ENCODE data around the gene ARF3. TPM values are rescaled to one million over a fixed set of nuclear protein-coding genes. Genes with fewer than 3 reads are reported as not detected.

ARF3 gene
- total RNA-seq, 2 experiments from 2014 or later, result 89.6 to 114 TPM

DNA sequence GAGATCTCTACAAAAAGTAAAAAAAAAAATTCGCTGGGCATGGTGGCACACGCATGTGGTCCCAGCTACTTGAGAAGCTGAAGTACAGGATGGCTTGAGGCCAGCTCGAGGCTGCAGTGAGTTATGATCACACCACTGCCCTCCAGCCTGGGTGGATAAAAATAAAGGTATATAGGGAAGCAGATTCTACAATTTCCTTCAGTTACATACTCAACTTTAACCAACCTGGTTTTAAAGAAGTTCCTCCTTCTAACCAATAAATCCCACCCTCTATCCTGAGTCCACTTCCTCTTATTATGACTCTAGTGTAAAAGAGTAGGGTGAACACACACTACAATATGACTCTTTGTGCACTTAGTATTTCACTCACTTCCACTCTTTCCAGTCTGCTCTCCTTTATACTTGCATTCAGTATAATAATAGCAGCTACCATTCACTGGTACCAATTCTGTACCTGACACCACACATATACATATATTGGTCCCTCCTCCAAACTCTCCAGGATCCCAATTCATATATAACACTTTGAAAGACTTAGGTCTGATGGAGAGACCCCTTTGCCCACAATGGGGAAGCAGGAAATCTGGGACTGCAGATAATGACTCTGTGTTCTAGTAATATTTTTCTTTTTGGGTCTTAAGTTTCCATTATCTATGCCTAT lies 2.3 kb downstream of the ARF3 start:
- ChIA-PET POLR2A (no interaction called here), CTCF (interaction anchor here (0.6 to 4.8 kb wide), 5 partner anchors 24 to 280 kb away, joined by 3 to 34 read pairs (median 5); partner anchors contain the start of gene WNT1)
- DNase-seq, result no peak
- Mint-ChIP-seq H3K36me3 (ENCODE audit: low read depth) (peaks cover 31% of the 10 kb centered on the region), H3K9me3 (no peaks in the 10 kb centered on the region), H3K4me3 (no peak overlapping the region), H3K27me3 (peaks cover 9% of the 10 kb centered on the region), H3K4me1 (peaks cover 29% of the 10 kb centered on the region), H3K27ac (no peak overlapping the region)

GRCh38 chr12:48954061-48954460 lies 3.2 kb downstream of the ARF3 start:
- Mint-ChIP-seq H3K27me3 (peaks cover 3% of the 10 kb centered on the region), H3K9me3 (no peaks in the 10 kb centered on the region), H3K36me3 (ENCODE audit: low read depth) (peaks cover 31% of the 10 kb centered on the region), H3K4me3 (no peak overlapping the region), H3K4me1 (peaks cover 29% of the 10 kb centered on the region), H3K27ac (no peak overlapping the region)
- no peak for DNase-seq
- CTCF ChIA-PET, result interaction anchor here (1.4 kb wide), 1 partner anchor 23 kb away, joined by 3 read pairs; no protein-coding TSS in a partner anchor
- POLR2A ChIA-PET, result no interaction called here

DNA sequence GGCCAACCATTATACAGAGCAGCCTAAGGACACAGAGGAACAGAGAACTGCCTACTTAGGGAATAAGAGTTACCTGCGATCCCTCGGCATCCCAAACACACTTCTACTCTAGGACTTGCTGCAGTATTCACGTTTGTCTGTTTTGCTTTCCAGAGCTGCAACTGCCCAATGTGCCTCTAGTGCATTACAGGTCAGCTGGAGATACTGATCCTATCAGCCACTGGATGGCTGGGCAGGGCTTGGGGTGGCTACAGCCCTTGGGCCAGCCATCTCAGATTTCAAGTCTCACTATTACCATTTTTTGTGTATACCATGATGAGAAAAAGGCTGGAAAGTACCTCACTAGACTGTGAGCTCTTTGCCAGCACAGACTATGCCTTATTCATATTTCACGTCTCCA lies 4.6 kb downstream of the ARF3 start:
- peaks cover 36% of the 10 kb centered on the region for H3K36me3 Mint-ChIP-seq (ENCODE audit: low read depth)
- POLR2A ChIA-PET, result no interaction called here

DNA sequence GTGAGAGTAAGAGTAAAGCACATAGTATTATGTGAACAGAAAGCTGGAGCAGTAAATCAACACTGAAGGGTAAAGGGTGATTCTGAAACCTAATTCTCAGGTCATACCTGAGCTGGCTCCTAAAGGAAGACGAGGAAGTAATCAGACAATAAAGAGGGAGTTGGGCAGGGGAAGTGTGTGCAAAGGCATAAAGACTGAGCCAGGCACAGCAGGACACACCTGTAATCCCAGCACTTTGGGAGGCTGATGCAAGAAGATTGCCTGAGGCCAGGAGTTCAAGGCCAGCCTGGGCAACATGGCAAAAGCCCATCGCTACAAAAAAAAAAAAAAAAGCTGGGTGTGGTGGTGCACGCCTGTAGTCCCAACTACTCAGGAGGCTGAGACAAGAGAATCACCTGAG lies 9.6 kb downstream of the ARF3 start:
- ChIA-PET POLR2A (no interaction called here), CTCF (interaction anchor here (0.7 to 1.5 kb wide), 3 partner anchors 40 to 82 kb away, joined by 3 to 4 read pairs (median 4); partner anchors contain the start of gene RND1)
- Mint-ChIP-seq H3K4me3 (no peak overlapping the region), H3K27me3 (no peaks in the 10 kb centered on the region), H3K36me3 (ENCODE audit: low read depth) (peaks cover 11% of the 10 kb centered on the region), H3K27ac (no peak overlapping the region), H3K9me3 (no peaks in the 10 kb centered on the region), H3K4me1 (peaks cover 7% of the 10 kb centered on the region)
- DNase-seq, result no peak

More for the DNA sequence above, 4.6 kb downstream of the ARF3 start:
- CTCF ChIA-PET, result interaction anchor here (0.7 to 2.5 kb wide), 11 partner anchors 9 to 100 kb away, joined by 3 to 10 read pairs (median 5); partner anchors contain the start of genes DDX23 and WNT1
- Mint-ChIP-seq H3K4me3 (no peak overlapping the region), H3K4me1 (peaks cover 29% of the 10 kb centered on the region), H3K9me3 (no peaks in the 10 kb centered on the region), H3K27me3 (no peaks in the 10 kb centered on the region), H3K27ac (no peak overlapping the region)
- no peak for DNase-seq

GRCh38 chr12:48946943-48947342 lies 10.3 kb downstream of the ARF3 start:
- H3K27me3 Mint-ChIP-seq, result no peaks in the 10 kb centered on the region
- POLR2A ChIA-PET, result no interaction called here
- peaks cover 11% of the 10 kb centered on the region for H3K36me3 Mint-ChIP-seq (ENCODE audit: low read depth)
- CTCF ChIA-PET, result interaction anchor here (1.1 to 1.5 kb wide), 2 partner anchors 41 to 81 kb away, joined by 3 to 4 read pairs; partner anchors contain the start of gene RND1
- no peaks in the 10 kb centered on the region for H3K9me3 Mint-ChIP-seq
- no peak for DNase-seq
- no peak overlapping the region for H3K4me3 Mint-ChIP-seq
- peaks cover 7% of the 10 kb centered on the region for H3K4me1 Mint-ChIP-seq
- no peak overlapping the region for H3K27ac Mint-ChIP-seq

DNA sequence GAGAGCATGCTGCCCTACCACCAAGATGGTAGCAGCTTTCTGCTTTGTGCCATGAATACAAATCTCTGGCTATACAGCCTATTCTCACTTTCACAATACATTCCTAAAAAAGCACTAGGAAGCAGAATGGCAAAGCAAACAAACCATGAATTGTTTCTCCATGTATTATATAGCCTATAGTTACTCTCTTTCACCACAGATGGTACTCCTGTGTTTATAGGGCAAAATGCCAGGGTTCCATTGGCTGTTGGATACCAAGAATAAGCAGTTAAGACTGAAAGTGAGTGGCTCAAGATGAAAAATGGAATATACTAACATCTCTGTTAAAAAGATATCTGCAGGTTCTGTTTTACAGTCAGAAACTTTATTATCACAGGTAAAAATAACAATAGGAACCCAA lies 11.1 kb downstream of the ARF3 start:
- H3K27me3 Mint-ChIP-seq, result no peaks in the 10 kb centered on the region
- no peak overlapping the region for H3K4me3 Mint-ChIP-seq
- POLR2A ChIA-PET, result no interaction called here
- no peak for DNase-seq
- no peaks in the 10 kb centered on the region for H3K9me3 Mint-ChIP-seq
- no peak overlapping the region for H3K27ac Mint-ChIP-seq
- H3K4me1 Mint-ChIP-seq, result peaks cover 7% of the 10 kb centered on the region
- CTCF ChIA-PET, result interaction anchor here (1.5 kb wide), 1 partner anchor 42 kb away, joined by 3 read pairs; no protein-coding TSS in a partner anchor
- peaks cover 11% of the 10 kb centered on the region for H3K36me3 Mint-ChIP-seq (ENCODE audit: low read depth)

- DNase-seq, result no peak
- peaks cover 12% of the 10 kb centered on the region for H3K36me3 Mint-ChIP-seq (ENCODE audit: low read depth)
- POLR2A ChIA-PET, result no interaction called here
- H3K4me3 Mint-ChIP-seq, result no peak overlapping the region
- CTCF ChIA-PET, result interaction anchor here (1.0 to 2.3 kb wide), 3 partner anchors 9 to 90 kb away, joined by 3 to 7 read pairs (median 4); no protein-coding TSS in a partner anchor
- H3K27me3 Mint-ChIP-seq, result no peaks in the 10 kb centered on the region
- H3K9me3 Mint-ChIP-seq, result no peaks in the 10 kb centered on the region
- H3K4me1 Mint-ChIP-seq, result peaks cover 3% of the 10 kb centered on the region
- H3K27ac Mint-ChIP-seq, result no peak overlapping the region
These were observed 14.1 kb downstream of the ARF3 start for GRCh38 chr12:48943221-48943620.

- POLR2A ChIA-PET, result interaction anchor here (0.7 kb wide), 1 partner anchor 177 kb away, joined by 3 read pairs; no protein-coding TSS in a partner anchor
- Mint-ChIP-seq H3K9me3 (no peaks in the 10 kb centered on the region), H3K27me3 (no peaks in the 10 kb centered on the region)
These were observed 17.1 kb downstream of the ARF3 start for GRCh38 chr12:48940181-48940580.

GRCh38 chr12:48938805-48939204 lies 18.5 kb downstream of the ARF3 start:
- Mint-ChIP-seq H3K27ac (no peak overlapping the region), H3K9me3 (no peaks in the 10 kb centered on the region), H3K4me1 (peaks cover 11% of the 10 kb centered on the region), H3K4me3 (no peak overlapping the region), H3K36me3 (ENCODE audit: low read depth) (peaks cover 21% of the 10 kb centered on the region), H3K27me3 (no peaks in the 10 kb centered on the region)
- ChIA-PET POLR2A (interaction anchor here (0.7 kb wide), 1 partner anchor 85 kb away, joined by 3 read pairs; no protein-coding TSS in a partner anchor), CTCF (interaction anchor here (2.1 to 2.5 kb wide), 3 partner anchors 13 to 86 kb away, joined by 7 to 10 read pairs (median 9); partner anchors contain the start of gene DDX23)
- no peak for DNase-seq

More at GRCh38 chr12:48940181-48940580, 17.1 kb downstream of the ARF3 start:
- no peak for DNase-seq
- Mint-ChIP-seq H3K27ac (no peak overlapping the region), H3K4me3 (no peak overlapping the region), H3K4me1 (peaks cover 2% of the 10 kb centered on the region), H3K36me3 (ENCODE audit: low read depth) (peaks cover 15% of the 10 kb centered on the region)
- CTCF ChIA-PET, result interaction anchor here (0.7 to 2.5 kb wide), 8 partner anchors 12 to 148 kb away, joined by 3 to 10 read pairs (median 4); partner anchors contain the start of gene WNT1

DNA sequence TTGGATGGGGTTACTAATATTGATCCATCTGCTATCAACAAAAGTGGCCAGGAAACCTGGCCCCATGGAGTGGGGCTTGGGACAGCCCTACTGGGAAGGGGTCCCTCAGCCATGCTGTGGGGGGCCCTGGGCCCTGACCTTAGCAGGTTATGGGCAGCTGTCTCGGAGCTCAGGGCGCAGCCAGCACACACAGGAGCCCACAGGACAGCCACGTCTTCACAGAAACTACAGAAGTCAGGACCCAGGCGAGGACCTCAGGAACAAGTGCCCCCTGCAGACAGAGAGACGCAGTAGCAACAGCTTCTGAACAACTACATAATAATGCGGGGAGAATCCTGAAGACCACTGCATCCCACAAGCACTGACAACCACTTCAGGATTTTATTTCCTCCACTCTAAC lies 20.1 kb downstream of the ARF3 start:
- no peak for DNase-seq
- no peaks in the 10 kb centered on the region for H3K27me3 Mint-ChIP-seq
- H3K27ac Mint-ChIP-seq, result no peak overlapping the region
- no peak overlapping the region for H3K4me3 Mint-ChIP-seq
- POLR2A ChIA-PET, result no interaction called here
- CTCF ChIA-PET, result interaction anchor here (1.2 to 2.1 kb wide), 3 partner anchors 15 to 84 kb away, joined by 3 to 9 read pairs (median 5); partner anchors contain the start of gene DDX23
- H3K9me3 Mint-ChIP-seq, result no peaks in the 10 kb centered on the region
- peaks cover 19% of the 10 kb centered on the region for H3K4me1 Mint-ChIP-seq
- peaks cover 31% of the 10 kb centered on the region for H3K36me3 Mint-ChIP-seq (ENCODE audit: low read depth)

DNA sequence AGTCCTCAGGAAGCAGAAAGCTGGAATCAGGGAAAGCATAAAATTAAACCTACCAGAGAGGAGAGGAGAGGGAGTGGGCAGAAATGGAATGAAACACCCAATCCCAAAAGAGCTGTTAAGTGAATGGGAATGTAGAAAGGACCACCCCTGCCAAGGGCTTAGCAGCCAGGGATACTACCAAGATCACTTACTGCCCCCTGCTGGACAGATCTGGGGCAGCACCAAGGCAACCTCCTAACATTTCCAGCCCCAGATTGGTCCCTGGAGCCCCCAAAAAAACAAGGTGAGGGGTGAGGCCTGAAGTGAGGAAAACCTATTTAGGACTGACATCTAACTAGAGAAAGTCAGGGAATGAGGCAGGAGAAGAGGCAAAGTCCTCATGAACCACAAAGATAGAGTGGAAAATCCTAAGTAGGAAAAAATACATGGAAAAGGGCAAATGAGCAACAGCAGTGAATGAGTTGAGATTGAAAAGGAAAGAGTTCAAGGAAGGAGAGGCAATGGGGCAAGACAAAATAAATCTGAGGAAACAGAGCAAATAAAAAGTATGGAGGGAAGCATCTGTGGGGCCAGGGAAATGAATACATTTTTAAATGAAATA lies 20.8 kb downstream of the ARF3 start:
- Mint-ChIP-seq H3K4me3 (no peak overlapping the region), H3K27ac (no peak overlapping the region), H3K9me3 (no peaks in the 10 kb centered on the region), H3K4me1 (peaks cover 19% of the 10 kb centered on the region), H3K36me3 (ENCODE audit: low read depth) (peaks cover 31% of the 10 kb centered on the region), H3K27me3 (no peaks in the 10 kb centered on the region)
- DNase-seq, result peak; percentile 86
- POLR2A ChIA-PET, result no interaction called here
- CTCF ChIA-PET, result interaction anchor here (0.7 to 2.1 kb wide), 13 partner anchors 11 to 84 kb away, joined by 3 to 9 read pairs (median 3); partner anchors contain the start of genes DDX23 and FKBP11

DNA sequence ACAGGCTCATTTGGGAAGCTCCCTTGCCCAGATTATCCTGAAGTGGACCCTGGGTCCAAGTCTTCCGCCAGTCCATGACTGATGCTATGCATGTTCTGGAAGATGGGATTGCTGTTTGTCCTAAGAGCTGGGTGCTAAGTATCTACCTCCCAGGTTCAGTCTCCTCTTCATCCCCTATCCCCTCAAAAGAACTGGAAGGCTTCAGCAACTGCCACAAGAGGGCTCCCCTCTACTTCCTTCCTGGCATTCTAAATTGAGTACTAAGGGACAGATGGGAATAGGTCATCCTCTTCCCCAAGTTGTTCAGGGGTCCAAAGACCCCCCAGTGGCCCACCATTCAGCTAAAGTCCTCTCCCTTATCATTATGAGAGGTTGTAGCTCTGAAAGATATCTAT lies 23.0 kb downstream of the ARF3 start:
- H3K4me1 Mint-ChIP-seq, result peaks cover 19% of the 10 kb centered on the region
- peak overlapping the region; percentile 84 for H3K27ac Mint-ChIP-seq
- no peak for DNase-seq
- CTCF ChIA-PET, result interaction anchor here (0.6 to 1.8 kb wide), 7 partner anchors 9 to 83 kb away, joined by 3 to 8 read pairs (median 4); partner anchors contain the start of gene FKBP11
- no peaks in the 10 kb centered on the region for H3K9me3 Mint-ChIP-seq
- peaks cover 36% of the 10 kb centered on the region for H3K36me3 Mint-ChIP-seq (ENCODE audit: low read depth)
- H3K27me3 Mint-ChIP-seq, result no peaks in the 10 kb centered on the region
- POLR2A ChIA-PET, result no interaction called here
- no peak overlapping the region for H3K4me3 Mint-ChIP-seq
